Activated T-cell treated with anti-CD3 and anti-CD28 coated beads, Interleukin-2, amount 50 U/mL, for 24 hours (primary cell): ENCODE results near the gene CALY.

Experiments used
- DNase-seq: peaks from one replicate; pipeline ENCODE4 v3.0.0-alpha.2; 2020
- H3K27ac Mint-ChIP-seq: 2 replicates; pipeline ENCODE4 v1.8.0; 2020; ENCODE audit warnings: mild to moderate bottlenecking, mixed read lengths
- H3K27me3 Mint-ChIP-seq: 2 replicates; pipeline ENCODE4 v1.8.0; 2020; ENCODE audit warnings: mixed read lengths
- H3K36me3 Mint-ChIP-seq: 2 replicates; pipeline ENCODE4 v1.8.0; 2020; ENCODE audit warnings: low read depth, mixed read lengths
- H3K4me1 Mint-ChIP-seq: 2 replicates; pipeline ENCODE4 v1.8.0; 2020; ENCODE audit warnings: low read depth, mixed read lengths
- H3K4me3 Mint-ChIP-seq: 2 replicates; pipeline ENCODE4 v1.8.0; 2020; ENCODE audit warnings: mild to moderate bottlenecking, moderate library complexity, mixed read lengths
- H3K9me3 Mint-ChIP-seq: 2 replicates; pipeline ENCODE4 v1.8.0; 2020; ENCODE audit warnings: mixed read lengths

The CALY gene

GRCh38 chr10:133359554-133359971 is 22.9 kb upstream of the CALY start:
- no peak overlapping the region for H3K27ac Mint-ChIP-seq
- H3K9me3 Mint-ChIP-seq: no peaks in the 10 kb centered on the region
- H3K27me3 Mint-ChIP-seq: no peaks in the 10 kb centered on the region
- DNase-seq: peak; percentile 41
- H3K36me3 Mint-ChIP-seq: peaks cover 43% of the 10 kb centered on the region
- no peak overlapping the region for H3K4me3 Mint-ChIP-seq
- H3K4me1 Mint-ChIP-seq: peaks cover 16% of the 10 kb centered on the region

DNA sequence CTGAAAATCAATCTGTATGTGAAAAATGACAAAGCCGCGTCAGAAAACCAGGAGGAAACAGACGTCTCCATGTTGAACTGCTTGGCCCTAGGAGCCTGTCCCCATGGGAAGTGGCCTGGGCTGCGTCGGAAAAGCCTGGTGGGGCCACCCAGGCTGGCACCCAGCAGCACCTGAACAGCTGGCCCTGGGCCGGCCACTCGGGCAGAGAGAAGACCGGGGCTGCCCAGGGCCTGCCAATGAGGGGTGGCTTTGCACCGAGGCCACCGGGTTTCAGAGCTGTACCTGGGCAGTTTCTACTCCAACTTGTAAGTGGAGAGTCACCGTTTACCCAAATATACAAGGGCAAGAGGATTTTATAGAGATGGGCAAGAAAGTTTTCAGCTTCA is 22.2 kb upstream of the CALY start:
- peaks cover 37% of the 10 kb centered on the region for H3K36me3 Mint-ChIP-seq
- H3K9me3 Mint-ChIP-seq: no peaks in the 10 kb centered on the region
- H3K27ac Mint-ChIP-seq: no peak overlapping the region
- no peak overlapping the region for H3K4me3 Mint-ChIP-seq
- H3K4me1 Mint-ChIP-seq: peaks cover 16% of the 10 kb centered on the region
- H3K27me3 Mint-ChIP-seq: no peaks in the 10 kb centered on the region
- DNase-seq: no peak

GRCh38 chr10:133358162-133358924 is 21.6 kb upstream of the CALY start:
- Mint-ChIP-seq H3K36me3 (peaks cover 34% of the 10 kb centered on the region), H3K4me1 (peaks cover 16% of the 10 kb centered on the region), H3K9me3 (no peaks in the 10 kb centered on the region), H3K27ac (no peak overlapping the region), H3K27me3 (no peaks in the 10 kb centered on the region), H3K4me3 (no peak overlapping the region)
- DNase-seq: no peak

DNA sequence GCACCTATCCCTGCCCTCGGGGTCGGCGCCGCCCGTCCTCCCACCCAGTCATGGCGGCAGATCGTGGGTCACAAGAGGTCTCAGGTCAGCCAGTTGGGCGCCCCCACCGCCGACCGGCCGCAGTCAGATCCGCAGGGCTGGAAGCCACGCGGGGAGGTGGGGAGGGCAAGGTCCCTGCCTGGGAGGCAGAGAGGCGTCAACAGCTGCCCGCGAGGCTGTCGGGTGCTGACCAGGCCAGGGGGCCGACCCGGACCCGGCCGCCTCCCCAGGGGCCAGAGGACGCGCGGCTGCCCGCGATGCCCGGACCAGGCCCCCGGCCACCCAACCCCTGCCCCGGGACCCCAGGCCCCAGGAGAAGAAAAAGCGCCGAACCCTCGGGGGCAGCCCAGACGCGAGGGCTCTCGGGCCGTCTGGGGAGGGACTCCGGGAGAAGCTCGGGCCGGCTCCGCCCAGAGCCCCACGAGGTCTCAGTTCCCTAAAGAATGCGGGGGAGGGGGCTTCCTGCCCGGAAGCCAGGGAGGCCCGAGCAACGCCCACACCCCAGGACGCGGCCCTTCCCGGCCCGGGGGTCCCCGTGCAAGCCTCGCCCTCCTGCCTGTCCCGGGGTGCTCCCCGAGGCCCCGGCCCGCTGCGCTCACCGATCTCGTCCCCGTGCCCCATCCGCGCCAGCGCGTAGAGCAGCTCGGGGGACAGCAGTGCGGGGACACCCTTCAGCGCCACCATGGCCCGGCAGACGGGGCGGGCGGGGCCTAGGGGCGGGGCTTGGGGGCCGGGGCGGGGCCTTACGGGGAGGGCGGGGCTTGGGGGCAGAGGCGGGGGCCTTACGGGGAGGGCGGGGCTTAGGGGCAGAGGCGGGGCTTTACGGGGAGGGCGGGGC is 20.8 kb upstream of the CALY start, which contains the start of gene FUOM:
TSS of gene FUOM (minus strand) at position 735 of the 877 bp plus-strand sequence. CDS start at position 723, 12 bp downstream.
- H3K36me3 Mint-ChIP-seq: peaks cover 26% of the 10 kb centered on the region
- peaks cover 16% of the 10 kb centered on the region for H3K4me1 Mint-ChIP-seq
- H3K27me3 Mint-ChIP-seq: no peaks in the 10 kb centered on the region
- H3K27ac Mint-ChIP-seq: peak within 1 kb of the TSS; percentile 83
- DNase-seq: peak; percentile 91
- peak within 1 kb of the TSS; percentile 88 for H3K4me3 Mint-ChIP-seq
- H3K9me3 Mint-ChIP-seq: no peaks in the 10 kb centered on the region

- Mint-ChIP-seq H3K4me3 (peak overlapping the region; percentile 88), H3K4me1 (peaks cover 10% of the 10 kb centered on the region), H3K27ac (peak overlapping the region; percentile 79), H3K27me3 (no peaks in the 10 kb centered on the region), H3K9me3 (no peaks in the 10 kb centered on the region), H3K36me3 (peaks cover 18% of the 10 kb centered on the region)
- DNase-seq: no peak
Measured at GRCh38 chr10:133356549-133357284, 20.0 kb upstream of the CALY start.

GRCh38 chr10:133355991-133356390 is 19.3 kb upstream of the CALY start:
- Mint-ChIP-seq H3K4me1 (peaks cover 6% of the 10 kb centered on the region), H3K36me3 (peaks cover 13% of the 10 kb centered on the region), H3K9me3 (no peaks in the 10 kb centered on the region), H3K27me3 (no peaks in the 10 kb centered on the region), H3K27ac (peak overlapping the region; percentile 44), H3K4me3 (peak overlapping the region; percentile 88)
- no peak for DNase-seq

DNA sequence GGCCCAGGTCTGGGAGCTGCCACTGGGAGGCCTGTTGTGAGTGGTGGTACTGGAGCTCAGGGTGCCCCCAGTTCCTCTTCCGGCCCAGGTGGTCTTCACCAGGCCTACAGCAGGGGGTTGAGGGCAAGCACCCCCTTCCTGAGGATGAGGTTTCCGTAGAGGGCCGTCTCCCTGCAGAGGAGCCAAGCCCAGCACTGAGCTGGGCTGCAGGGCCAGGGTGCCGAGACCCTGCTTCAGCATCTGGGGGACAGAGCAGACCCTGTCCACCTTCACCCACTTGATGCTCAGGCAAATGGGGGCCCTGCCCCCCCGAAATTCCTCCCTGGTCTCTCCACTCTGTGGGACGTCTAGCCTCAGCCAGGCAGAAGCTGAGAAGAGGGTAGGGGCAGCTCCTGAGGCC is 18.6 kb upstream of the CALY start:
- Mint-ChIP-seq H3K4me3 (no peak overlapping the region), H3K9me3 (no peaks in the 10 kb centered on the region), H3K27me3 (no peaks in the 10 kb centered on the region), H3K4me1 (peaks cover 6% of the 10 kb centered on the region), H3K27ac (no peak overlapping the region), H3K36me3 (peaks cover 13% of the 10 kb centered on the region)
- DNase-seq: no peak

GRCh38 chr10:133354672-133355240 is 18.1 kb upstream of the CALY start:
- Mint-ChIP-seq H3K9me3 (no peaks in the 10 kb centered on the region), H3K27ac (no peak overlapping the region), H3K27me3 (no peaks in the 10 kb centered on the region), H3K36me3 (peaks cover 13% of the 10 kb centered on the region), H3K4me3 (no peak overlapping the region), H3K4me1 (peaks cover 6% of the 10 kb centered on the region)
- no peak for DNase-seq

DNA sequence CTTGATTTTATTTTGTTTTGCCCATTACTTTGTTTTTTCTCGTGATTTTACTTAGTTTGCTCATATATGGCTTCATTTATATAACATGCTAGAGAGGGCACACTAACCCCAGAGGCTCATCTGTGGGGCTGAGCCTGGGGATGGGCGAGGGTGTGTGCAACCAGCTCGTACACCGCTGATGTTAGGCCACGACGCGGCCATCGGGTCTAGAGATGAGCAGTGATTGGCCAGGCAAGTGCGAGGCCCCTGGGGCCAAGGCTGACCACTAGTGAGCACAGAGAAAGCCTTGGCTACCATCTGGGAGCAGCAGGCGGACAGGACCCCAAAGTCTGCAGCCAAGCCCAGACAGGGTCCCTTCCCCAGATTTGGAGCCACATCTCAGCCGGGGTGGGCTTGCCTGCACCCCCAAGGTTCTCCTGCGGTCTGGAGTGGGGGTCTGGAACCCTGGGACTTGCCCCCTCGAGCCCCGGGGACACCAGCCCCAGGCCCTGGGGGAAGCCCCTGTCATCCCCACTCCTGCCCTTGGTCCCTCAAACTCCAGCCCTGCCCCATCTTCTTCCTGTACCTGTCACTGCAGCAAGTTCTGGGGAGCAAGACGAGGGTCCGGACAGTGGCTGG is 17.4 kb upstream of the CALY start:
- peaks cover 3% of the 10 kb centered on the region for H3K27me3 Mint-ChIP-seq
- H3K36me3 Mint-ChIP-seq: peaks cover 13% of the 10 kb centered on the region
- H3K27ac Mint-ChIP-seq: no peak overlapping the region
- DNase-seq: no peak
- H3K9me3 Mint-ChIP-seq: no peaks in the 10 kb centered on the region
- no peak overlapping the region for H3K4me3 Mint-ChIP-seq
- peaks cover 8% of the 10 kb centered on the region for H3K4me1 Mint-ChIP-seq

- Mint-ChIP-seq H3K27me3 (peaks cover 4% of the 10 kb centered on the region), H3K36me3 (peaks cover 13% of the 10 kb centered on the region), H3K4me1 (peaks cover 10% of the 10 kb centered on the region), H3K27ac (no peak overlapping the region), H3K4me3 (no peak overlapping the region), H3K9me3 (no peaks in the 10 kb centered on the region)
- DNase-seq: no peak
Measured at GRCh38 chr10:133353202-133353959, 16.7 kb upstream of the CALY start.

GRCh38 chr10:133351408-133352318 is 15.0 kb upstream of the CALY start:
- peaks cover 9% of the 10 kb centered on the region for H3K4me1 Mint-ChIP-seq
- DNase-seq: no peak
- H3K4me3 Mint-ChIP-seq: no peak overlapping the region
- peaks cover 11% of the 10 kb centered on the region for H3K36me3 Mint-ChIP-seq
- H3K27me3 Mint-ChIP-seq: peaks cover 8% of the 10 kb centered on the region
- H3K27ac Mint-ChIP-seq: no peak overlapping the region
- H3K9me3 Mint-ChIP-seq: no peaks in the 10 kb centered on the region

DNA sequence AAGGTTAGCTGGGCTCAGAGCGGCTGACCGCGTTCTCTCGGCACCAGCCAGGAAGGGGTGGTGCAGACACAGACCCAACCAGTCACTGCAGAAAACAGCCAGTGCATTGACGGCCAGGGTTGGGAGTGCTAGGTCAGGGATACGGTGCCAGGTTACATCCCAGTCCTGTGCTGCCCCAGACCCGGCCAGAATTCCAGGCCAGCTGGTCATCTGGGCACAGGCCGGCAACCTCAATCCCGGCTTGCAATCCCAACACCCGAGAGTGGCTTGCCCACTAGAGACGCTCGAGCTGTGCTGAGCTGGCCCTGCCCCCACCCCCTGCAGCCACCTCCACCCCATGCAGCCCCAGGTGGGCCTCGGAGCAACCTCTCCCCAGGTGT is 14.2 kb upstream of the CALY start:
- no peaks in the 10 kb centered on the region for H3K9me3 Mint-ChIP-seq
- H3K4me3 Mint-ChIP-seq: no peak overlapping the region
- DNase-seq: no peak
- H3K4me1 Mint-ChIP-seq: peaks cover 5% of the 10 kb centered on the region
- peaks cover 13% of the 10 kb centered on the region for H3K27me3 Mint-ChIP-seq
- no peak overlapping the region for H3K27ac Mint-ChIP-seq
- peaks cover 6% of the 10 kb centered on the region for H3K36me3 Mint-ChIP-seq
